CD1c-positive myeloid dendritic cell (primary cell): ENCODE measurements around the gene SMG5.

ENCODE experiments used
- DNase-seq: peaks from one replicate; pipeline ENCODE4 v3.0.0-alpha.2; 2016; ENCODE audit errors: extremely low spot score

SMG5 gene

GRCh38 chr1:156212833-156213643, 69.6 kb downstream of the SMG5 start, which contains the start of gene PMF1:
PMF1 (plus strand) TSS chr1:156213007; CDS start chr1:156213016, 9 bp downstream.
- peak; percentile 98 for DNase-seq

- no peak for DNase-seq
Measured at GRCh38 chr1:156212130-156212529, 70.5 kb downstream of the SMG5 start.

GRCh38 chr1:156211243-156211642, 71.4 kb downstream of the SMG5 start:
- no peak for DNase-seq

- DNase-seq, result no peak
Measured at GRCh38 chr1:156204686-156205085, 77.9 kb downstream of the SMG5 start.

- no peak for DNase-seq
Measured at GRCh38 chr1:156203331-156203730, 79.3 kb downstream of the SMG5 start.

- DNase-seq, result no peak
Measured at GRCh38 chr1:156200044-156200443, 82.6 kb downstream of the SMG5 start.
